HEK293T (cell line): Measurements from ENCODE around the gene USP27X.

Source experiments
- ARNT ChIP-seq: fragments of 450-650 bp; IDR thresholded peaks from 2 replicates; pipeline ENCODE4 v1.6.1; 2017; ENCODE audit warnings: mild to moderate bottlenecking
- BHLHE40 ChIP-seq: fragments of 450-650 bp; IDR thresholded peaks from 2 replicates; pipeline ENCODE4 v1.6.1; 2016; ENCODE audit warnings: mild to moderate bottlenecking, moderate library complexity, borderline replicate concordance
- CTBP1 ChIP-seq: fragments of 450-650 bp; IDR thresholded peaks from 2 replicates; pipeline ENCODE4 v1.6.1; 2016; ENCODE audit warnings: borderline replicate concordance
- ELF4 ChIP-seq: fragments of 450-650 bp; IDR thresholded peaks from 2 replicates; pipeline ENCODE4 v1.6.1; 2017; ENCODE audit warnings: antibody characterized with exemption
- FOXA1 ChIP-seq: fragments of 450-650 bp; IDR thresholded peaks from 2 replicates; pipeline ENCODE4 v1.6.1; 2016; ENCODE audit warnings: mild to moderate bottlenecking
- FOXM1 ChIP-seq: fragments of 450-650 bp; IDR thresholded peaks from 2 replicates; pipeline ENCODE4 v1.6.1; 2017; ENCODE audit warnings: mild to moderate bottlenecking, borderline replicate concordance
- L3MBTL2 ChIP-seq: fragments of 450-650 bp; conservative IDR thresholded peaks from 2 replicates; pipeline ENCODE4 v1.6.1; 2016; ENCODE audit warnings: mild to moderate bottlenecking
- NFRKB ChIP-seq: fragments of 450-650 bp; IDR thresholded peaks from 2 replicates; pipeline ENCODE4 v1.6.1; 2016; ENCODE audit warnings: mild to moderate bottlenecking, moderate library complexity
- SP1 ChIP-seq: fragments of 450-650 bp; IDR thresholded peaks from 2 replicates; pipeline ENCODE4 v1.6.1; 2017
- SUZ12 ChIP-seq: fragments of 450-650 bp; IDR thresholded peaks from 2 replicates; pipeline ENCODE4 v1.6.1; 2016; ENCODE audit warnings: mild to moderate bottlenecking
- TARDBP ChIP-seq: fragments of 450-650 bp; IDR thresholded peaks from 2 replicates; pipeline ENCODE4 v1.6.1; 2016
- ZNF384 ChIP-seq: fragments of 450-650 bp; IDR thresholded peaks from 2 replicates; pipeline ENCODE4 v1.6.1; 2016
- TF ChIP-seq, protein P1 (sequence below): fragments of 450-650 bp; IDR thresholded peaks from 2 replicates; pipeline ENCODE4 v1.6.1; 2016

DNA sequence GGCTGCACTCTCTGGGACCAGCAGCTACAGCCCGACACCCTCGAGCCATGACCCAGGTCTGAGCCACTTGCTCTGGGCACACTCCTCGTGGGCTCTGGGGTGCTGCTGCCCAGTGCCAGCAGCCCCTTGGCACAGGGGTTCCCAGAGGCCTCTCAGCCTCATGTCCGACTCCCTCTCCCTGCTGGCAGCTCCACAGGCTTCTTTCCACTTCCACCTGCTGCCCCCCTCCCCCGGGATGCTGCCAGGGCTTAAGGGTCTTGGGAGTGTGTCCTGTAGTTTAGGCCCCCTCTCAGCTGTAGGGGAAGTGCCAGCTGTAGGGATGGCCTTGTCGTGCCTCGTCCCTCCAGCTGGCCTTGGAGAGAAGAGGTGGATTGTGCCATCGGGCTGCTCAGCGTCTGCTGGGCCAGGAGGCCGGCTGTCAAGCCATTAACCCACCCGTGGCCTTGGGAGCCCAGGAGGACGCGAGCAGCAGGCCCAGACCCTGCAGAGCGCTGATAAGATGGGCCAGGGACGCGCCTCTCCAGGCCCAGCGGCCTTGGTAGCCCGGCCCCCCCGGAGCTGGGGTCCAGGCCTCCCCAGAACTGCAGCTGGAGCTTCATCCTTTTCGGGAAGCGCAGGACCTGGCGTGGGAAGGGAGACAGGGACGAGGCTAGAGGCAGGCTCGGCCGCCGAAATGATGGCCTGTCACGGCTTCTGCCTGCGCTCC lies 1.0 kb upstream of the USP27X start:
- TF ChIP-seq FOXM1 (no peak), SP1 (no peak), SUZ12 (no peak), FOXA1 (no peak), ELF4 (no peak), NFRKB (no peak), ARNT (no peak), TARDBP (no peak), BHLHE40 (no peak), ZNF384 (no peak), CTBP1 (no peak), L3MBTL2 (no peak)
- TF ChIP-seq, protein P1, sequence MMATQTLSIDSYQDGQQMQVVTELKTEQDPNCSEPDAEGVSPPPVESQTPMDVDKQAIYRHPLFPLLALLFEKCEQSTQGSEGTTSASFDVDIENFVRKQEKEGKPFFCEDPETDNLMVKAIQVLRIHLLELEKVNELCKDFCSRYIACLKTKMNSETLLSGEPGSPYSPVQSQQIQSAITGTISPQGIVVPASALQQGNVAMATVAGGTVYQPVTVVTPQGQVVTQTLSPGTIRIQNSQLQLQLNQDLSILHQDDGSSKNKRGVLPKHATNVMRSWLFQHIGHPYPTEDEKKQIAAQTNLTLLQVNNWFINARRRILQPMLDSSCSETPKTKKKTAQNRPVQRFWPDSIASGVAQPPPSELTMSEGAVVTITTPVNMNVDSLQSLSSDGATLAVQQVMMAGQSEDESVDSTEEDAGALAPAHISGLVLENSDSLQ = no peak
